Measurements from ENCODE around the gene COX6A1.
A peak's percentile ranks its signal among the peaks of the same experiment; 100 is the strongest.

The COX6A1 gene

GRCh38 chr12:120428597-120429229, 9.2 kb upstream of the COX6A1 start:
- H3K4me3 ChIP-seq (ENCODE audit: low read length), result no peak overlapping the region
- no peak for TF ChIP-seq CTCF (conservative IDR thresholded peaks at IDR 0.05; ENCODE audit: low read depth, low read length)
- no peak for DNase-seq (ENCODE audit: low read depth)

GRCh38 chr12:120429368-120429767, 8.5 kb upstream of the COX6A1 start:
- H3K4me3 ChIP-seq (ENCODE audit: low read length), result no peak overlapping the region
- no peak for DNase-seq (ENCODE audit: low read depth)
- TF ChIP-seq CTCF (conservative IDR thresholded peaks at IDR 0.05; ENCODE audit: low read depth, low read length), result no peak

GRCh38 chr12:120432772-120433525, 5.0 kb upstream of the COX6A1 start:
- DNase-seq (ENCODE audit: low read depth), result no peak
- TF ChIP-seq CTCF (conservative IDR thresholded peaks at IDR 0.05; ENCODE audit: low read depth, low read length), result no peak
- no peak overlapping the region for H3K4me3 ChIP-seq (ENCODE audit: low read length)

- no peak for TF ChIP-seq CTCF (conservative IDR thresholded peaks at IDR 0.05; ENCODE audit: low read depth, low read length)
- DNase-seq (ENCODE audit: low read depth), result no peak
- H3K4me3 ChIP-seq (ENCODE audit: low read length), result peak overlapping the region; percentile 87
Observed at GRCh38 chr12:120438495-120439198, 734 bp downstream of the COX6A1 start.

- DNase-seq (ENCODE audit: low read depth), result no peak
- peak; percentile 70 for TF ChIP-seq CTCF (conservative IDR thresholded peaks at IDR 0.05; ENCODE audit: low read depth, low read length)
- H3K4me3 ChIP-seq (ENCODE audit: low read length), result no peak overlapping the region
Observed at GRCh38 chr12:120439646-120440247, 1.8 kb downstream of the COX6A1 start.

GRCh38 chr12:120444676-120445075, 6.8 kb downstream of the COX6A1 start:
- no peak overlapping the region for H3K4me3 ChIP-seq (ENCODE audit: low read length)
- no peak for TF ChIP-seq CTCF (conservative IDR thresholded peaks at IDR 0.05; ENCODE audit: low read depth, low read length)
- no peak for DNase-seq (ENCODE audit: low read depth)
